Right lobe of liver (tissue), 4 donors: ENCODE data around the gene PILRA.

ENCODE experiments used
- POLR2A ChIP-seq: fragments of 450-650 bp; IDR thresholded peaks from one replicate; pipeline ENCODE4 v1.6.1; 2017; ENCODE audit warnings: antibody characterized with exemption, mild to moderate bottlenecking
- TF ChIP-seq, protein P1 (sequence below), 4 donors: fragments of 200-600 bp in 3 of 4; fragments of 450-650 bp in 1 of 4; IDR thresholded peaks; one replicate each; pipeline versions ENCODE4 v1.5.1 to v1.8.0; 2016 to 2022; ENCODE audit warnings: antibody characterized with exemption in 4 of 4, mild to moderate bottlenecking in 2 of 4
- donor health status: DM: no; HTN: no; CAD: no.
- donor health status: DM: no; HTN: no; CAD: no.
- donor health status: DM: no; HTN: yes; CAD: no.

DNA sequence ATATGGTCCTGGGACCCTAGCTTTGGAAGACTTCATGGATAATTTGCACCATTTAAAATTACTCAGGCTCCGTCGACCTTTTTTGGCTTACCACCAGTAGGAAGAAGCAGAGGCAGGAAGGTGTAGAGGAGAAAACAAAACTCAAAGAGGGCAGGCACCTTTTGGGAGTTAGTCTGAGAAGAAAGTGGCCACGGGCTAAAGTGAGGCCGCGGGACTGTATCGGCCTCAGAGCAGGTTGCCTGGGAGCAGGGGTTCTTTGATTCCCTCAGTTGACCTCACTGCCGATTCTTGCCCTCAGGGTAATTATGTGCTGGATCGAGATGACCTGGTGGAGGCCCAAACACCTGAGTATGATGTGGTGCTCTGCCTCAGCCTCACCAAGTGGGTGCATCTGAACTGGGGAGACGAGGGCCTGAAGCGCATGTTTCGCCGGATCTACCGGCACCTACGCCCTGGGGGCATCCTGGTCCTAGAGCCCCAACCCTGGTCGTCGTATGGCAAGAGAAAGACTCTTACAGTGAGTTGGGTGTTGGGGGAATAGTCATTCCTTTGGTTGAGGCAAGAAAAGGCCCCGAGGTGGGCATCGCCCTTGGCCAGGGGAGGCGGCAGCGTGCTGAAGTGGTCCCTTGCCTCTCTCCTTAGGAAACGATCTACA lies 59.5 kb downstream of the PILRA start:
- no peak for TF ChIP-seq POLR2A
- TF ChIP-seq, protein P1, sequence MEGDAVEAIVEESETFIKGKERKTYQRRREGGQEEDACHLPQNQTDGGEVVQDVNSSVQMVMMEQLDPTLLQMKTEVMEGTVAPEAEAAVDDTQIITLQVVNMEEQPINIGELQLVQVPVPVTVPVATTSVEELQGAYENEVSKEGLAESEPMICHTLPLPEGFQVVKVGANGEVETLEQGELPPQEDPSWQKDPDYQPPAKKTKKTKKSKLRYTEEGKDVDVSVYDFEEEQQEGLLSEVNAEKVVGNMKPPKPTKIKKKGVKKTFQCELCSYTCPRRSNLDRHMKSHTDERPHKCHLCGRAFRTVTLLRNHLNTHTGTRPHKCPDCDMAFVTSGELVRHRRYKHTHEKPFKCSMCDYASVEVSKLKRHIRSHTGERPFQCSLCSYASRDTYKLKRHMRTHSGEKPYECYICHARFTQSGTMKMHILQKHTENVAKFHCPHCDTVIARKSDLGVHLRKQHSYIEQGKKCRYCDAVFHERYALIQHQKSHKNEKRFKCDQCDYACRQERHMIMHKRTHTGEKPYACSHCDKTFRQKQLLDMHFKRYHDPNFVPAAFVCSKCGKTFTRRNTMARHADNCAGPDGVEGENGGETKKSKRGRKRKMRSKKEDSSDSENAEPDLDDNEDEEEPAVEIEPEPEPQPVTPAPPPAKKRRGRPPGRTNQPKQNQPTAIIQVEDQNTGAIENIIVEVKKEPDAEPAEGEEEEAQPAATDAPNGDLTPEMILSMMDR (IDR thresholded peaks at IDR 0.05), result no peak
